Natural killer cell (primary cell): Measurements from ENCODE around the gene TRIM32. TPM values are rescaled to one million over a fixed set of nuclear protein-coding genes. Genes with fewer than 3 reads are reported as not detected.

Source experiments
- ATAC-seq, 3 donors: fragments of 150-1000 bp in 2 of 3; fragments of 200-7000 bp in 1 of 3; cut with Tn5 transposase; 1 replicate in 1 of 3; 2 replicates in 2 of 3; pipeline ENCODE4 v1.10.0; 2021; ENCODE audit warnings: mild to moderate bottlenecking in 2 of 3, moderate library complexity in 2 of 3
- DNase-seq, 2 donors: peaks; one replicate each; pipeline versions ENCODE4 v3.0.0 to v3.0.0-alpha.2; 2013 to 2021; ENCODE audit warnings: mixed read lengths in 1 of 2
- H3K27ac ChIP-seq: one replicate; pipeline ENCODE4 v1.5.1; 2013; ENCODE audit warnings: mild to moderate bottlenecking, low read length
- H3K27me3 ChIP-seq: one replicate; pipeline ENCODE4 v1.6.1; 2013; ENCODE audit warnings: low read length; ENCODE audit not compliant: control insufficient read depth, insufficient read depth
- H3K36me3 ChIP-seq: one replicate; pipeline ENCODE4 v1.6.1; 2013; ENCODE audit warnings: low read length; ENCODE audit not compliant: control insufficient read depth, insufficient read depth
- H3K4me1 ChIP-seq: one replicate; pipeline ENCODE4 v1.6.1; 2013; ENCODE audit warnings: low read length; ENCODE audit not compliant: control insufficient read depth, insufficient read depth
- H3K4me3 ChIP-seq: one replicate; pipeline ENCODE4 v1.5.1; 2013; ENCODE audit warnings: low read length
- H3K9me3 ChIP-seq: one replicate; pipeline ENCODE4 v1.6.1; 2013; ENCODE audit warnings: low read length; ENCODE audit not compliant: control insufficient read depth, insufficient read depth
- H3K27ac Mint-ChIP-seq, 2 donors: one replicate each; pipeline ENCODE4 v1.8.0; 2022; ENCODE audit warnings: mild to moderate bottlenecking in 2 of 2, mixed read lengths in 2 of 2, moderate library complexity in 1 of 2
- H3K27me3 Mint-ChIP-seq, 2 donors: one replicate each; pipeline ENCODE4 v1.8.0; 2022; ENCODE audit warnings: low read depth in 2 of 2, mixed read lengths in 2 of 2
- H3K36me3 Mint-ChIP-seq: one replicate; pipeline ENCODE4 v1.8.0; 2022; ENCODE audit warnings: mixed read lengths
- H3K4me1 Mint-ChIP-seq, 2 donors: one replicate each; pipeline ENCODE4 v1.8.0; 2022; ENCODE audit warnings: mixed read lengths in 2 of 2
- H3K4me3 Mint-ChIP-seq: one replicate; pipeline ENCODE4 v1.8.0; 2022; ENCODE audit warnings: mild to moderate bottlenecking, moderate library complexity, mixed read lengths
- H3K9me3 Mint-ChIP-seq, 2 donors: one replicate each; pipeline ENCODE4 v1.8.0; 2022; ENCODE audit warnings: mixed read lengths in 2 of 2
- WGBS: methylation state at CpG from one replicate; pipeline ENCODE4 v1.1.7; 2013; ENCODE audit warnings: missing lambda C conversion rate; ENCODE audit not compliant: insufficient coverage; 5-methylcytosine and 5-hydroxymethylcytosine counted together
- intact Hi-C: fragments of 100-400 bp; cut with micrococcal nuclease; formaldehyde crosslinking; loops from one replicate; pipeline ENCODE4 v1.14.2; 2022
- total RNA-seq, 4 donors: library from RNA; stranded (reverse); fragments of 120-200 nt in 1 of 4; gene quantifications; one replicate each; pipeline versions ENCODE4 v1.2.3 to v1.2.4, GENCODE V29; 2013 to 2022
- TF ChIP-seq, protein P1 (sequence below): fragments of 200-600 bp; IDR thresholded peaks from one replicate; pipeline ENCODE4 v1.8.0; 2022; ENCODE audit warnings: antibody characterized with exemption

TRIM32 gene
- total RNA-seq, 3 donors from 2014 or later (not counting 1 experiment from before 2014, with no cell fraction given): 8.1 to 12.6 (median 10.8) TPM

DNA sequence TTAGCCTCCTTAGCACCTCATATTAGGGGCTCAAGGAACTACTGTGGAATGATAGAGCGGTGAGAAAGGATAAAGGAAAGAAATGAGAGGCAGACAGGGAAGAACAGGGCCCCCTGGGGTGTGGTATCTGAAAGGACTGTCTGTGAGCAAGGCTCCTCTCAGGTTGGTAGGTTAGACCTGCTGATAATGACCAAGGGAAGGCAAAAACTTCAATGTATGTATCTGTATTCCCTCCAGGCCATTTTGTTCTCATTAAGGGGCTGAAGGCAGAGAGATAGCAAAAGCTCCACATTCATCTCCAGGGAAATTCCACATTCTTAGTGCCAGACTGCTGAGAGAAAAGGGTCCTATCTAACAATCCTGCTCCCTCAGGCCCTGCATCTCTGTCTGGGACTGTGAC, 28.6 kb downstream of the TRIM32 start:
- no peaks in the 10 kb centered on the region for H3K36me3 Mint-ChIP-seq
- 100% methylated on average over 1 of the region's 1 CpG for WGBS
- no peak overlapping the region for H3K27ac Mint-ChIP-seq
- no peaks in the 10 kb centered on the region for H3K4me1 Mint-ChIP-seq
- no peaks in the 10 kb centered on the region for H3K4me1 ChIP-seq
- no peak overlapping the region for H3K4me3 Mint-ChIP-seq
- DNase-seq (no peak), ATAC-seq (no peak)
- no peaks in the 10 kb centered on the region for H3K27me3 Mint-ChIP-seq
- H3K9me3 ChIP-seq: no peaks in the 10 kb centered on the region
- no peaks in the 10 kb centered on the region for H3K36me3 ChIP-seq
- H3K4me3 ChIP-seq: no peak overlapping the region
- H3K27ac ChIP-seq: no peak overlapping the region
- TF ChIP-seq, protein P1, sequence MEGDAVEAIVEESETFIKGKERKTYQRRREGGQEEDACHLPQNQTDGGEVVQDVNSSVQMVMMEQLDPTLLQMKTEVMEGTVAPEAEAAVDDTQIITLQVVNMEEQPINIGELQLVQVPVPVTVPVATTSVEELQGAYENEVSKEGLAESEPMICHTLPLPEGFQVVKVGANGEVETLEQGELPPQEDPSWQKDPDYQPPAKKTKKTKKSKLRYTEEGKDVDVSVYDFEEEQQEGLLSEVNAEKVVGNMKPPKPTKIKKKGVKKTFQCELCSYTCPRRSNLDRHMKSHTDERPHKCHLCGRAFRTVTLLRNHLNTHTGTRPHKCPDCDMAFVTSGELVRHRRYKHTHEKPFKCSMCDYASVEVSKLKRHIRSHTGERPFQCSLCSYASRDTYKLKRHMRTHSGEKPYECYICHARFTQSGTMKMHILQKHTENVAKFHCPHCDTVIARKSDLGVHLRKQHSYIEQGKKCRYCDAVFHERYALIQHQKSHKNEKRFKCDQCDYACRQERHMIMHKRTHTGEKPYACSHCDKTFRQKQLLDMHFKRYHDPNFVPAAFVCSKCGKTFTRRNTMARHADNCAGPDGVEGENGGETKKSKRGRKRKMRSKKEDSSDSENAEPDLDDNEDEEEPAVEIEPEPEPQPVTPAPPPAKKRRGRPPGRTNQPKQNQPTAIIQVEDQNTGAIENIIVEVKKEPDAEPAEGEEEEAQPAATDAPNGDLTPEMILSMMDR: no peak
- intact Hi-C loops: no loop called here
- H3K27me3 ChIP-seq: no peaks in the 10 kb centered on the region
- H3K9me3 Mint-ChIP-seq: peaks cover 0 to 2% of the 10 kb centered on the region in 2 donors

DNA sequence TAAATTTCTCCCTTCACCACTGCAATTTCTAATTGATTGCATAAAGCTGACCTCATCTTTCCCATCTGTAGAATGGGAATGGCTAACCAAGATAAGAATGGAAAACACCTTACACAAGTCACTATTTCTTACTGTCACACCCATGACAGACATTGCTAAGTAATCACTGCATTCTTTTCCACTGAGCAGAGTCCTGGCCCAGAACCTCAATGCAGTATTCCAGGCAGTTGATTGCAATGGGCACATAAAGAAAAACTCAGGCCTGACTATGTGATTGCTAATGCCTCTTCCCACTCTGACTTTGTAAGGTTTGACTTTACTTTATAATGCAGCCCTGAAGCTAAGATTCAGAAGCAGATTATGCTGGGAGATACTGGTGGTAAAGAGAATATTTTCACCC, 29.3 kb downstream of the TRIM32 start:
- Mint-ChIP-seq H3K27ac (no peak overlapping the region), H3K36me3 (no peaks in the 10 kb centered on the region), H3K9me3 (peaks cover 0 to 2% of the 10 kb centered on the region in 2 donors), H3K27me3 (no peaks in the 10 kb centered on the region), H3K4me3 (no peak overlapping the region), H3K4me1 (no peaks in the 10 kb centered on the region)
- no peaks in the 10 kb centered on the region for H3K9me3 ChIP-seq
- H3K27me3 ChIP-seq: no peaks in the 10 kb centered on the region
- H3K36me3 ChIP-seq: no peaks in the 10 kb centered on the region
- ATAC-seq (no peak), DNase-seq (no peak)
- intact Hi-C loops: no loop called here
- no peak overlapping the region for H3K27ac ChIP-seq
- no peak overlapping the region for H3K4me3 ChIP-seq
- no peaks in the 10 kb centered on the region for H3K4me1 ChIP-seq
- TF ChIP-seq, protein P1: no peak

DNA sequence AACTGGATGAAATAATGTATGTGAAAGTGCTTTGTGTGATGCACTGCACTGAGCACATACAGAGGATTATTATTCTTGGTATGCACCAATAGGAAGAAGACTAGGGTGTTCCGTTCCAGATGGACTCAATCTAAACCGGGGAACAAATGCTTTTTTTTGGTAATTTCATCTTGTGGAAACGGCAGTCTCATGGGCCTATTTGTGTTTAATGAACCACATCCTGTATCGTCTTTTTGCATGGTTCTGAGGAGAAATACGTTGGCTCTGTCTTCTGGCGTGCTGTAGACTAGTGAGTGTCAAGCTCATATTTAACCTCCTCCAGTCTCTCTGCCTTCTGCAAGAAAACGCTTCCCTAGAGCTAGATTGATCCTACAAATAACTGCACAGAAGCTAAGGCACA, 30.0 kb downstream of the TRIM32 start:
- H3K4me3 ChIP-seq: no peak overlapping the region
- H3K27ac Mint-ChIP-seq: no peak overlapping the region
- no peak for ATAC-seq
- TF ChIP-seq, protein P1: no peak
- H3K36me3 ChIP-seq: no peaks in the 10 kb centered on the region
- H3K4me3 Mint-ChIP-seq: no peak overlapping the region
- no peak for DNase-seq
- no peaks in the 10 kb centered on the region for H3K27me3 ChIP-seq
- no peaks in the 10 kb centered on the region for H3K36me3 Mint-ChIP-seq
- no peaks in the 10 kb centered on the region for H3K4me1 Mint-ChIP-seq
- H3K27ac ChIP-seq: no peak overlapping the region
- no peaks in the 10 kb centered on the region for H3K9me3 ChIP-seq
- no peaks in the 10 kb centered on the region for H3K4me1 ChIP-seq
- WGBS: 65% methylated on average over 6 of the region's 7 CpGs
- H3K27me3 Mint-ChIP-seq: no peaks in the 10 kb centered on the region
- intact Hi-C loops: no loop called here
- H3K9me3 Mint-ChIP-seq: peaks cover 0 to 2% of the 10 kb centered on the region in 2 donors

DNA sequence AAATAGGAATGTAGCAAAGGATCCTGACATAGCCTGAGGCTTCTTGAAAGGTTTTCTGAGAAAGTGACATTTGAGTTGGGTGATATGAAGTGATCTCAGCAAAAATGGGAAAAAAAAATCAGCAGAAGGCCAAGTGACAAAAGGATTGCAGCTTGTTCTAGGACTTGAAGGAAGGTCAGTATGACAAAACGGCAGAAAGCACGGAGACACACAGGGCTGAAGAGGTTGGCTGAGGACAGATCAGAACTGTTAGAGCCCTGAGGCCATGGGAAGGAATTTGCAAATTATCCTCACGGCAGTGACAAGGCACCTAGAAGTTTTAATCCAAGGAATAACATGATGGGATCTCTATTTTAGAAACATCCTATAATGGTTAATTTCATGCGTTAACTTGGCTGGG, 31.0 kb downstream of the TRIM32 start:
- no peak overlapping the region for H3K27ac ChIP-seq
- no peaks in the 10 kb centered on the region for H3K27me3 ChIP-seq
- WGBS: 95% methylated on average over 4 of the region's 4 CpGs
- H3K4me1 Mint-ChIP-seq: no peaks in the 10 kb centered on the region
- H3K27me3 Mint-ChIP-seq: no peaks in the 10 kb centered on the region
- no peaks in the 10 kb centered on the region for H3K9me3 ChIP-seq
- no peak overlapping the region for H3K4me3 ChIP-seq
- no peaks in the 10 kb centered on the region for H3K36me3 Mint-ChIP-seq
- H3K4me3 Mint-ChIP-seq: no peak overlapping the region
- no peaks in the 10 kb centered on the region for H3K36me3 ChIP-seq
- H3K9me3 Mint-ChIP-seq: peaks cover 0 to 2% of the 10 kb centered on the region in 2 donors
- DNase-seq (no peak), ATAC-seq (no peak)
- TF ChIP-seq, protein P1: no peak
- H3K4me1 ChIP-seq: no peaks in the 10 kb centered on the region
- intact Hi-C loops: no loop called here
- no peak overlapping the region for H3K27ac Mint-ChIP-seq
